HepG2 (cell line): ENCODE results near the gene RCOR1. TPM values are rescaled to one million over a fixed set of nuclear protein-coding genes. Genes with fewer than 3 reads are reported as not detected.

Experiments
- ATF2 ChIP-seq: sonication (generic); formaldehyde crosslinking; IDR thresholded peaks from 2 replicates; pipeline ENCODE4 v1.4.0; 2020; ENCODE audit warnings: missing genetic modification reagents
- CERS6 ChIP-seq: sonication (generic); formaldehyde crosslinking; IDR thresholded peaks from 2 replicates; pipeline ENCODE4 v1.5.0; 2020; ENCODE audit warnings: missing genetic modification reagents
- CTCF ChIP-seq: sonication (generic); formaldehyde crosslinking; IDR thresholded peaks from 2 replicates; pipeline ENCODE4 v1.5.0; 2020; ENCODE audit warnings: mild to moderate bottlenecking, missing genetic modification reagents, moderate library complexity
- ELF1 ChIP-seq: sonication (generic); formaldehyde crosslinking; IDR thresholded peaks from 2 replicates; pipeline ENCODE4 v1.4.0; 2020; ENCODE audit warnings: missing genetic modification reagents
- HHEX ChIP-seq: IDR thresholded peaks from 2 replicates; pipeline ENCODE4 v1.6.1; 2016; ENCODE audit warnings: control low read depth
- HOMEZ ChIP-seq: IDR thresholded peaks from 2 replicates; pipeline ENCODE4 v1.6.1; 2016; ENCODE audit warnings: low read depth
- JUNB ChIP-seq: sonication (generic); formaldehyde crosslinking; IDR thresholded peaks from 2 replicates; pipeline ENCODE4 v1.8.0; 2022; ENCODE audit warnings: missing genetic modification reagents, mild to moderate bottlenecking, borderline replicate concordance
- NR2F6 ChIP-seq, 2 experiments: IDR thresholded peaks; 2 replicates each; pipeline ENCODE4 v1.6.1; 2016; ENCODE audit warnings: antibody characterized with exemption in 1 of 2, mild to moderate bottlenecking in 1 of 2
- PPARG ChIP-seq: conservative IDR thresholded peaks from 2 replicates; pipeline ENCODE4 v1.6.1; 2016; ENCODE audit warnings: missing biosample characterization, missing genetic modification reagents
- RXRB ChIP-seq: IDR thresholded peaks from 2 replicates; pipeline ENCODE4 v1.6.1; 2016; ENCODE audit warnings: borderline replicate concordance, missing genetic modification reagents, missing compliant biosample characterization
- STAG1 ChIP-seq: sonication (generic); formaldehyde crosslinking; IDR thresholded peaks from 2 replicates; pipeline ENCODE4 v1.4.0; 2020; ENCODE audit warnings: missing genetic modification reagents
- TEF ChIP-seq: sonication (generic); formaldehyde crosslinking; IDR thresholded peaks from 2 replicates; pipeline ENCODE4 v1.5.0; 2020; ENCODE audit warnings: missing genetic modification reagents
- ZBTB7B ChIP-seq: sonication (generic); formaldehyde crosslinking; IDR thresholded peaks from 2 replicates; pipeline ENCODE4 v1.4.0; 2020; ENCODE audit warnings: missing genetic modification reagents
- ZNF335 ChIP-seq: sonication (generic); formaldehyde crosslinking; IDR thresholded peaks from 2 replicates; pipeline ENCODE4 v1.4.0; 2020; ENCODE audit warnings: missing genetic modification reagents
- ZNF362 ChIP-seq: sonication (generic); formaldehyde crosslinking; IDR thresholded peaks from 2 replicates; pipeline ENCODE4 v1.4.0; 2020; ENCODE audit warnings: missing genetic modification reagents, mild to moderate bottlenecking, borderline replicate concordance
- ZNF512 ChIP-seq: sonication (generic); formaldehyde crosslinking; IDR thresholded peaks from 2 replicates; pipeline ENCODE4 v1.4.0; 2020; ENCODE audit warnings: mild to moderate bottlenecking, missing genetic modification reagents
- ZNF598 ChIP-seq: sonication (generic); formaldehyde crosslinking; IDR thresholded peaks from 2 replicates; pipeline ENCODE4 v1.5.1; 2020; ENCODE audit warnings: mild to moderate bottlenecking, missing genetic modification reagents, borderline replicate concordance
- ZNF784 ChIP-seq: sonication (generic); formaldehyde crosslinking; IDR thresholded peaks from 2 replicates; pipeline ENCODE4 v1.5.1; 2020; ENCODE audit warnings: missing genetic modification reagents, mild to moderate bottlenecking, borderline replicate concordance
- polyA plus RNA-seq, 8 experiments: library from polyadenylated mRNA; depleted of rRNA in 3 of 8; stranded (reverse) in 7 of 8; unstranded in 1 of 8; fragments of >200 nt; fragmentation: Illumina TruSeq in 4 of 8; extraction: Trizol in 4 of 8; gene quantifications; 2 replicates each; pipeline versions ENCODE4 v1.2.1 to v1.2.3, GENCODE V29; 2011 to 2016; ENCODE audit warnings: low read depth in 4 of 8, missing spikeins in 1 of 8, mixed read lengths in 1 of 8; ENCODE audit not compliant: insufficient read depth in 1 of 8
- total RNA-seq, 5 experiments: library from RNA; depleted of rRNA; stranded (reverse); fragments of >200 nt; fragmentation: Illumina TruSeq; extraction: Trizol; gene quantifications; 2 replicates each; pipeline ENCODE4 v1.2.3, GENCODE V29; 2016; ENCODE audit warnings: low read depth in 1 of 5

The RCOR1 gene
- total and polyA plus RNA-seq, 2 of the 13 experiments (the other 11 are each of a cell fraction or from before 2014, with no cell fraction given) = 10.2 to 11.1 TPM

- TF ChIP-seq HOMEZ (CRISPR knock-in tag) (0 out of 2 replicates have a peak, but pooled peaks have one; percentile 21), ELF1 (CRISPR knock-in tag) (0 out of 2 replicates have a peak, but pooled peaks have one; percentile 18), TEF (no peak), STAG1 (CRISPR knock-in tag) (peak; percentile 55), CERS6 (CRISPR knock-in tag) (no peak), JUNB (CRISPR knock-in tag) (no peak), PPARG (CRISPR knock-in tag) (peak; percentile 59), CTCF (CRISPR knock-in tag) (peak; percentile 71), ZNF512 (CRISPR knock-in tag) (no peak), ATF2 (no peak), RXRB (CRISPR knock-in tag) (peak; percentile 75; the same call in 1 of the 2 replicates), ZNF784 (no peak), ZBTB7B (CRISPR knock-in tag) (no peak), HHEX (no peak), ZNF598 (CRISPR knock-in tag) (no peak), ZNF335 (CRISPR knock-in tag) (0 out of 2 replicates have a peak, but pooled peaks have one; percentile 7), NR2F6 (IDR thresholded peaks at IDR 0.05) (peak; percentile 57; the same call in 1 of the 2 replicates), NR2F6 (CRISPR knock-in tag; IDR thresholded peaks at IDR 0.05) (peak; percentile 55; the same call in 1 of the 2 replicates), ZNF362 (CRISPR knock-in tag) (peak; percentile 26; the same call in 1 of the 2 replicates)
These were observed 2.2 kb downstream of the RCOR1 start (continued) for GRCh38 chr14:102594514-102595175.
